ENCODE measurements around the gene CDH12. TPM values are rescaled to one million over a fixed set of nuclear protein-coding genes. Genes with fewer than 3 reads are reported as not detected.

Gene CDH12
- total RNA-seq, 2 donors from 2014 or later: 0.14 to 1.0 TPM

DNA sequence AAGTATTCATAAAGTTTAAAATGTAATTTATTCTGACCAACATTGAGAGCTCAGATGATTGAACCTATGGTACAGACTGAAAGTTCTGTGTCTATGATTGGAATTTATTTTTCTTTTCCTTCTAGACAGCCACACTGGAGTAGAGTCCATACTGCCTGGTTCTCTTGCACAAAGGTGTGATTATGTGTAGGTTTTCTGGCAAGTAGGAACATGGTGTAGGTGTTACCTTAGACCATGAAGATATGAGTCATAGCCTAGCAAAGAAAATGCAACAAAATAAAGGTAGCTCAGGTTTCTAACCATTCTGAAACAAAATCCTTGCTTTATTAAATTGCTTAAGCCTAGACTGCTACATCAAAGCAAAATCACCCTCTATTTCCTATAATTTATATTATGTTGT is 143.4 kb downstream of the CDH12 start:
- Histone ChIP-seq H3K27ac (no peak overlapping the region), H3K4me1 (replicated peaks) (no peaks in the 10 kb centered on the region), H3K4me3 (no peak overlapping the region), H3K36me3 (no peaks in the 10 kb centered on the region), H3K27me3 (replicated peaks; ENCODE audit: insufficient read depth) (no peaks in the 10 kb centered on the region), H3K9me3 (no peaks in the 10 kb centered on the region)
- no peak for TF ChIP-seq POLR2AphosphoS5 (IDR thresholded peaks at IDR 0.05)
- TF ChIP-seq, protein P1, sequence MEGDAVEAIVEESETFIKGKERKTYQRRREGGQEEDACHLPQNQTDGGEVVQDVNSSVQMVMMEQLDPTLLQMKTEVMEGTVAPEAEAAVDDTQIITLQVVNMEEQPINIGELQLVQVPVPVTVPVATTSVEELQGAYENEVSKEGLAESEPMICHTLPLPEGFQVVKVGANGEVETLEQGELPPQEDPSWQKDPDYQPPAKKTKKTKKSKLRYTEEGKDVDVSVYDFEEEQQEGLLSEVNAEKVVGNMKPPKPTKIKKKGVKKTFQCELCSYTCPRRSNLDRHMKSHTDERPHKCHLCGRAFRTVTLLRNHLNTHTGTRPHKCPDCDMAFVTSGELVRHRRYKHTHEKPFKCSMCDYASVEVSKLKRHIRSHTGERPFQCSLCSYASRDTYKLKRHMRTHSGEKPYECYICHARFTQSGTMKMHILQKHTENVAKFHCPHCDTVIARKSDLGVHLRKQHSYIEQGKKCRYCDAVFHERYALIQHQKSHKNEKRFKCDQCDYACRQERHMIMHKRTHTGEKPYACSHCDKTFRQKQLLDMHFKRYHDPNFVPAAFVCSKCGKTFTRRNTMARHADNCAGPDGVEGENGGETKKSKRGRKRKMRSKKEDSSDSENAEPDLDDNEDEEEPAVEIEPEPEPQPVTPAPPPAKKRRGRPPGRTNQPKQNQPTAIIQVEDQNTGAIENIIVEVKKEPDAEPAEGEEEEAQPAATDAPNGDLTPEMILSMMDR (IDR thresholded peaks at IDR 0.05): no peak
- no peak for TF ChIP-seq POLR2A (IDR thresholded peaks at IDR 0.05)
- intact Hi-C loops (cut with DNase I): no loop called here
- DNase-seq (ENCODE audit: low spot score): no peak

DNA sequence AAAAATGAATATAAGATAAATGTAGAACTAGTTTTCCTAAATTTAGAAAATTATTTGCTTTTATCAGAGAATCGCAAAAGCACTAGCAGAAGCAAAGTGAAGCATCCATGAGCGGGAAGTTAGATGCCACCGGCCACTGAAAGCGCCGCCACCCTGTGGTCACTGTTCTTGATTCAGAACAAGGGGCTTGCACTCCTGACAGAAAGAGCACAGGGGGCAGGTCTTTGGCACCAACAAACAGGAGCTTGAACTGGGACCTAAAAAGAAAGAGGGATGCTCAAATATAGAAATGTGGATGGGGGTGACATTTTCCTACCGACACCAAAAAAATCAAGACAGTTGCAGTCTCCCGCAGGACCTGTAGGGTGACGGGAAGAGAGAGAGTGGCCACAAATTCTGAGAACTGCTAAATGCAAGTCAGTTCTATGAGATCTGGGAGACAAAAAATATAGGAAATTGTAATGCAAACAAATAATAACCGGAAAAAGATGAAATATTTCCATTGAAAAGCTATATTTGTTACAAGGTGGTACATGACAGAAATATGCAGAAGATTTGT is 144.3 kb downstream of the CDH12 start:
- WGBS: 84% methylated on average over 9 of the region's 9 CpGs
- intact Hi-C loops (cut with DNase I): no loop called here
- Histone ChIP-seq H3K27me3 (replicated peaks; ENCODE audit: insufficient read depth) (no peaks in the 10 kb centered on the region), H3K4me3 (no peak overlapping the region), H3K9me3 (no peaks in the 10 kb centered on the region), H3K36me3 (no peaks in the 10 kb centered on the region), H3K27ac (no peak overlapping the region), H3K4me1 (replicated peaks) (no peaks in the 10 kb centered on the region)
- no peak for DNase-seq (ENCODE audit: low spot score)
- TF ChIP-seq POLR2A (IDR thresholded peaks at IDR 0.05) (no peak), POLR2AphosphoS5 (IDR thresholded peaks at IDR 0.05) (no peak)
- TF ChIP-seq, protein P1 (IDR thresholded peaks at IDR 0.05): no peak

DNA sequence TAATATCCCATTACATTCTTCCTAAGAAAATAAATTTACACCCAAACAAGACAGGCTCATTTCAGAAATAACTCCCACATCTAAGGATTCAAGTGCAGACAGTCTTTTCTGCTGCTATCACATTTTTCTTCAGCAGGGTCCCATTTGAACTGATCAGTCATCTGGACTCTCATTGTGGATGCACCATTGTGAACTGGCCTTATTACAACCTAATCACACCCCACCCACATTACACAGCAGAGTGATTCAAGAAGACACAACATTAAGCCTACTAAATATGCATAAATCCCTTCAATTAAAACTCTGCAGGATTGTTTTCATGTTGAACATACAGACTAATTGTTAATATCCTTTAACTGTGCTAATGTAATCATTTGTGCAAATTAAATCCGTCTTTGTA is 146.2 kb downstream of the CDH12 start:
- TF ChIP-seq POLR2AphosphoS5 (IDR thresholded peaks at IDR 0.05) (no peak), POLR2A (IDR thresholded peaks at IDR 0.05) (no peak)
- TF ChIP-seq, protein P1 (IDR thresholded peaks at IDR 0.05): no peak
- Histone ChIP-seq H3K4me3 (no peak overlapping the region), H3K9me3 (no peaks in the 10 kb centered on the region), H3K4me1 (replicated peaks) (no peaks in the 10 kb centered on the region), H3K36me3 (no peaks in the 10 kb centered on the region), H3K27me3 (replicated peaks; ENCODE audit: insufficient read depth) (no peaks in the 10 kb centered on the region), H3K27ac (no peak overlapping the region)
- intact Hi-C loops (cut with DNase I): no loop called here
- WGBS: 94% methylated on average over 1 of the region's 1 CpG
- no peak for DNase-seq (ENCODE audit: low spot score)

DNA sequence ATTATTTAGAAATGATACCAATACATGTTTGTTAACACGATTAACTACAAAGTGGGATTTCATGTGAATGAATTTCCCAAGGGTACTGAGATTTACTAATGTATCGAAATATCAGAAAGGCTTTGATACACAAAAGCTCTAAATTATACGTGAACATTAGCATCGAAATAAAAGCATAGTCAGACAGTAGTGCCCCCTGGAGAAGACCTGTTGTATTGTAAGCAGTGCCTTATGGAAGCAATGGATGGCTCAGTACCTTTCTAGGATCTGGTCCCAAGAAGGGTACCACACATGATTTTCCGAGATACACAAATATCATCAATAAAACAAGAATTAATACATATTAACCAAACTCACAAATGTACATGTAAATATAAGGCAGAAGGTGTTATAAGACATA is 153.8 kb downstream of the CDH12 start:
- WGBS: 74% methylated on average over 5 of the region's 5 CpGs
- no peaks in the 10 kb centered on the region for H3K36me3 ChIP-seq
- no peak for DNase-seq (ENCODE audit: low spot score)
- intact Hi-C loops (cut with DNase I): no loop called here
- no peak overlapping the region for H3K27ac ChIP-seq
- H3K27me3 ChIP-seq (replicated peaks; ENCODE audit: insufficient read depth): no peaks in the 10 kb centered on the region
- H3K4me1 ChIP-seq (replicated peaks): no peaks in the 10 kb centered on the region
- H3K9me3 ChIP-seq: no peaks in the 10 kb centered on the region
- TF ChIP-seq, protein P1 (IDR thresholded peaks at IDR 0.05): no peak
- no peak for TF ChIP-seq POLR2AphosphoS5 (IDR thresholded peaks at IDR 0.05)
- no peak for TF ChIP-seq POLR2A (IDR thresholded peaks at IDR 0.05)
- H3K4me3 ChIP-seq: no peak overlapping the region

DNA sequence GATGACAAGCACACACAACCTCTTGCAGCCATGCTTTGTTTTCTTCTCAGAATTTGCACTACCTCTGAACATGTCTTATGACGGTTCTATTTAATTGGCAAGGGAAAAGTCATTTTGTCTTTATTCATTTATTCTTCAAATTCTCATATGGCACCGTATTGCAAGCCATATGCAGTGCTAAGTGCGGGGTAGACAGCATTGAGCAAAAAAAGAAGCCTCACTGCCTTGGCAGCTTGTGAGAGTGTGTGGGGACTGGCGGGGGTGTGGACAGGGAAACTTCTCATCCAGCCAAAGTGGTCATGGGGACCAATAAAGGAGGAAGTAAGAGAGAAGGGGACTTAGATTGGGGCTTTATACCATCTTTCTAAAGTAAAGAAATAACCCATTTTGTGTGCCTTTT is 160.0 kb downstream of the CDH12 start:
- DNase-seq (ENCODE audit: low spot score): no peak
- intact Hi-C loops (cut with DNase I): no loop called here
- Histone ChIP-seq H3K9me3 (no peaks in the 10 kb centered on the region), H3K36me3 (no peaks in the 10 kb centered on the region), H3K4me1 (replicated peaks) (no peaks in the 10 kb centered on the region), H3K27ac (no peak overlapping the region), H3K4me3 (no peak overlapping the region), H3K27me3 (replicated peaks; ENCODE audit: insufficient read depth) (no peaks in the 10 kb centered on the region)
- TF ChIP-seq POLR2AphosphoS5 (IDR thresholded peaks at IDR 0.05) (no peak), POLR2A (IDR thresholded peaks at IDR 0.05) (no peak)
- TF ChIP-seq, protein P1 (IDR thresholded peaks at IDR 0.05): no peak
- WGBS: 72% methylated on average over 4 of the region's 4 CpGs
